HK-2 (cell line): Measurements from ENCODE around the gene NRIP3.

Source experiments
- DNase-seq: peaks from one replicate; pipeline ENCODE4 v3.0.0-alpha.2; 2018; ENCODE audit not compliant: unreplicated experiment

Gene NRIP3

GRCh38 chr11:9003573-9004182 lies at the start of gene NRIP3:
Gene NRIP3 (minus strand): TSS chr11:9004001. CDS start chr11:9003935, 66 bp downstream.
- peak; percentile 77 for DNase-seq

- DNase-seq, result no peak
Observed at GRCh38 chr11:9052316-9052715, 48.5 kb upstream of the NRIP3 start.

DNA sequence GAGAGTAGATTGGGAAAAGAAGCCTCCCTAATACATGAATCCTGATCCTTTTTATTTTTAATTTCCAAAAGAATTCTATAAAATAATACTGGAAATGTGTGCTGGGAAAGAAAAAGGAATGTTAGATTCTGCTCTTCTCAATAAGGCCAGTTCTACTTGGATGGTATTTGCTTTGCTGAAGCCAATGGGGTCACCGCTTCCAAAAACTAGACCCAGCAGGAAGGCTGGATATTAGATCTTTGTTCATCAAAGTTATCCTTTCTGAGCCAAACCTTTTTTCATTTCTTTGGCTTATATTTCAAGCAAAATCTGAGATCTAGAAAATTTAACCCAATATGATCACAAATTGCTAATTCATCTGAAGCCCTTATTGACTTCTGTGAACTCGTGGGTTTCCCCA lies 46.2 kb upstream of the NRIP3 start:
- no peak for DNase-seq

- DNase-seq, result no peak
Observed at GRCh38 chr11:9047964-9048523, 44.2 kb upstream of the NRIP3 start.

DNA sequence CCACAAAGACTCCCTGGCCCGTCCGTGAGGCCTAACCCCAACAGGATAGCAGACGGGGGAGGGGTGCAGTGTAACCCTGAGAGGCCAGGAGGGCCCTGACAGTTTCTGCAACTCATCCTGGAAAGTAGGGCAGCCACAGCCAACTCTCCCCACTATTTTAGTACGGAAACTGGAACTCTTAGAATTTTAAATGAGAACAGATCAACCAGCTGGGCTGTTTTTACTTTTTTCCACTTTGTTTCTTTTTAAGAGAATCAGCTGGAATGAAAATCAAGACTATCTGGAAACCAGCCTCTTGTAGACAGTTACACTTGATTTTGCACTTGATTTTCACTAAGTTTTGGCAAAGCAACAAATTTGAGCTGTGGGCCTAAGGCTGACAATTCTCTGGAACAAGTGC lies 42.7 kb upstream of the NRIP3 start:
- DNase-seq, result no peak

- DNase-seq, result no peak
Observed at GRCh38 chr11:9042488-9042887, 38.7 kb upstream of the NRIP3 start.

DNA sequence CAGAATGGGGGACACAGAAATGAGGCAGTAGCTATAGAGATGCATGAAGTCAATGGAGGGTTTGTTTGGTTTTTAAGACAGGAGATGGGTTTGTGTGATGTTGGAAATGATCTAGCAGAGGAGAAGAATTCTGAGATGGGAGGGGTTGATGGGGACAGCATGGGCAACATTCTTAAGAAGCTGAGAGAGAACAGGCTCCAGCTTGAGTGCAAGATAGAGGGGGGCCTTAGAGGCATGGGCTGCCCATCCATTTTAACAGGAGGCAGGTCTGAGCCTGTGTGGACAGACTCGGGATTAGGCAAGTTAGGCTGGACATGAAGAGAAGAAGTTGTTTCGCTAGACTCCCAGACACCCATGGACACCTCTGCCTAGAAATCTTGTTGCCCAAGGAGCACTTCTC lies 37.9 kb upstream of the NRIP3 start:
- no peak for DNase-seq

GRCh38 chr11:9040410-9040809 lies 36.6 kb upstream of the NRIP3 start:
- no peak for DNase-seq

- no peak for DNase-seq
Observed at GRCh38 chr11:9039863-9040262, 36.1 kb upstream of the NRIP3 start.

- DNase-seq, result peak; percentile 28
Observed at GRCh38 chr11:9039198-9039597, 35.4 kb upstream of the NRIP3 start.

DNA sequence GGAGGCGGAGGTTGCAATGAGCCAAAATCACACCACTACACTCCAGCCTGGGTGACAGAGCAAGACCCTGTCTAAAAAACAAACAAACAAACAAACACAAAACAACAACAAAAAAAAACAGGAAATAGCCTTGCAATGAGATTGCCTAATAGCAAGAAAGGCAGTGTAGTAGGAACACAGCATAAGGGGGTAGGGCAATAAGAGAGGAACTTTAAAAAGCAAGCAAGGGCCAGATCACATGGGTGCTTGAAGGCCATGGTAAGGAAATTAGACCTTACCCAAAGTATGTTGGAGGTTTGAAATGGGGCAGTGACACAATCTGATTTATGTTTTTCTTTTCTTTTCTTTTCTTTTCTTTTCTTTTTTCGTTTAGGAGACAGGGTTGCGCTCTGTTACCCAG lies 34.7 kb upstream of the NRIP3 start:
- DNase-seq, result no peak

DNA sequence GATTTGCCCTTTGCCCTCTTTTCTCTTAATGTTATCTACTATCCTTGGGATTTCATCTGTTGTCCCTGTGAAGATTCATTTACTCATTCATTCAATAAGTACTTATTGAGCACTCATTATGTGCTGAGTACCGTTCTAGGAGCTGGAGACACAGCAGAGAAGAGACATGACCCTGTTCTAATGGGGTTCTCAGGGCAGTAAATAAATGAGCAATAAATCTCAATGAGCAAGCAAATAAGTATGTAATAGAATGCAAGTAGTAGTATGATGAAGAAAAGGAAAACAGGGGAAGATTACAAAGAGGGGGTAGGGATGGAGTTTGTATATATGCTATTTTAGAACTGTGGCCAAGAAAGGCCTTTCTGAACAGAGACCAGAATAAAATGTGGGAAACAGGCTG lies 34.2 kb upstream of the NRIP3 start:
- no peak for DNase-seq

GRCh38 chr11:9037046-9037780 lies 33.4 kb upstream of the NRIP3 start:
- no peak for DNase-seq

GRCh38 chr11:9030601-9031000 lies 26.8 kb upstream of the NRIP3 start:
- no peak for DNase-seq

DNA sequence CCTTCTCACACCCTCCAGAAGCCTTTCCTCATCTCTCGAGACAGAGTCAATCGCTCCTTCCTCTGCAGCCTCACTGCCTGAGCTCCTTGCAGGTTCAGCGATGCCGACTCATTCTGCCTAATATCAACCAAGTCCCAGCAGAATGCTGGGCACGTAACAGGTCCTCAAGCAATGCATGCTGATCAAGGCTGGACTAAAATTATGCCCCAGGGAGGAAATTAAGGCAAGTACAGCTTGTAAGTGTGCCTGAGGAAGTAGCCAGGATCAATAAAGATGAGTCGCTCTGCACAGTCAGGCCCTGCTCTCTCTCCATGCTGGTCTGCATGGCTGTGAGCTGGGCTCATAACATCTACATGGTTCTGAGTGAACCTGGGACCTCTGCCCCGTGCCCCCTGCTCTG lies 25.6 kb upstream of the NRIP3 start:
- no peak for DNase-seq

GRCh38 chr11:9028581-9028980 lies 24.8 kb upstream of the NRIP3 start:
- DNase-seq, result no peak

- DNase-seq, result no peak
Observed at GRCh38 chr11:9025101-9025850, 21.5 kb upstream of the NRIP3 start.

DNA sequence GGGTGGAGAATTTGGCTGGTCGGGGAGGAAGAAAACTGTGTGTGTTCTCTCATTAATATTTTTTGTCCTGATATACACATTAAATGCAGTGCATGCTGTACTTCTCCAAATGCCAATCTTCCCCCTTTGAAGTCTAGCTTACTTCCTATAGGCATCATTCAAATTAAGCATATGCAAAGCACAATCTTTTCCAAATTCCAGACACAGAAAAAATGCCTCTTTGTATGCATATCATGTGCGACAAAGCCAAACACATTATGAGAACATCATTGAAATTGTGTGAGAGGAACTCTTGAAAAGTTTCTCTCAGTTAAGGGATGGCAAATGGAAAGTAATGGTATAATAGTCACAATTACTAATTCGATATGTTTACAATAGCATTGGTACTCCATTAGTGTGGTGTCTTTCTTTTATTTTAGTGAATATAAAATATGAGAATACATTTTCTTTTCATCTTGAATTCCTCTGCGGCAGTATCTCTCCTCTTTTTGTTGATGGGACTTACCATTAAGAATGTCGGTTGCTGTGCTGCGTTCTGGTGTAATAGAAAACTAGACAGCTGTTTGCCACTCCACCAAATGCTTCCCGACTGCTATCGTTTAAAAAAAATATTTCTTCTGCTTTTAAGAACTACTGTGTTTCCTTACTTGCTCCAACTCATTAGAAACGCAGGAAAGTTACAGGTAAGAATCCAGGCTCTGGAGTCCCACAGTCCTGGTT lies 19.3 kb upstream of the NRIP3 start:
- DNase-seq, result no peak

- DNase-seq, result no peak
Observed at GRCh38 chr11:9020916-9021315, 17.1 kb upstream of the NRIP3 start.

- no peak for DNase-seq
Observed at GRCh38 chr11:9019861-9020260, 16.1 kb upstream of the NRIP3 start.

DNA sequence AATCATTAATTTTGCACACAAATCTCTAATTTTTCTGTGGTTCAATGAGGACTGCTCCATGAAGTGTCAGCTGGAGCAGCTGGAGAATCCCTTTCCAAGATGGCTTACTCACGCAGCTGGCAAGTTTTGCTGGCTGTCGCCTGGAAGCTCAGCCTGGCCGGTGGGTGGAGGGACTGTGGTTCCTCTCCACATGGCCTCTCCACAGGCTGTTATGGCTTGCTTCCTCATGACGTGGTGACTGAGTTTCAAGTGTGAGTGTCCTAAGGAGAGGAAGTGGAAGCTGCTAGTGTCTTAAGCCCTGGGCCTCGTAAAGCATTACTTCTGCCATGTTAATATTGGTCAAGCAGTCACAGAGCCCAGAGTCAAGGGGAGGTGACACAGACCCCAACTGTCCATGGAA lies 14.0 kb upstream of the NRIP3 start:
- DNase-seq, result no peak
